NCI-H510A treated with DMSO at 0.1 percent for 48 hours (cell line): Measurements from ENCODE around the gene CMSS1.
A peak's percentile ranks its signal among the peaks of the same experiment; 100 is the strongest.
"Not testable (repeated sequence)": the region's sequence is repeated elsewhere in the genome, so short reads cannot be mapped to it uniquely, and the experiment has no call there.

Source experiments
- DNase-seq: peaks from one replicate; lab custom pipeline; 2025; lab: John Stamatoyannopoulos, UW

CMSS1 gene

DNA sequence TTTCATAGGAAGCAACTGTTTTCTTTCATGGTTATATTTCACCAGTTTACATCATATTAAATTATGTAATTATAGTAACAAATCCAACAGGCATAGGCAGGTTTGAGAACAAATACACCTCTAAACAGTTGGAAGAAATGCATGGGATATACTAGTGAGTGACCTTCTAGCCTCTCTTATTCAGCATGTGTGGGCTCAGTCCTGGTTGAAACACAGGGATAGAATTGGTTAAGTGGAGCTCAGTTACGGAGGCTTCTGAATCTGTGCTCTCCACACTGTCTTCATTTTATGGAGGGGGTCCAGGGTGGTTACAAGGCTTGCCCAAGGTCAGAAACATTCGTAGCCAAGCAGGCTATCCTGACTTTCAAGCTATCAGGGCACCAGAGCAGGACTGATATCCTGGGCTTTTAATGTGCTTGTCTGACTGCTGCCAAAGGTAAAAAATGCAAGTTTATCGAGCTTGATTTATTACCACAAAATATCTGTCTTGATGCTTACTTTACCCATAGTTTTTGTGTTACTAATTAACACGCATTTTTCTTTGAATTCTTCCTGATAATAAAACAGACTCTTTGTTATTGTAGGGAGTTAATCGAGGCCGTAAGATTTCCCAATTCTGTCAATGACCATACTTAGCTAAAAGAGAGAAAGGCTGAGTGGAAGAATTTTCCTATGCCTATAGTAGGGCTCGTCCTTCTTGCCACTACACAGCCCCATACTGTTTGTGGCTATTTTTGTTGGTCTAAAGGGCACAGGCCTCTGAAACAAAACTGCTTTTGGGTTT is 207.1 kb downstream of the CMSS1 start:
- DNase-seq: no peak

DNA sequence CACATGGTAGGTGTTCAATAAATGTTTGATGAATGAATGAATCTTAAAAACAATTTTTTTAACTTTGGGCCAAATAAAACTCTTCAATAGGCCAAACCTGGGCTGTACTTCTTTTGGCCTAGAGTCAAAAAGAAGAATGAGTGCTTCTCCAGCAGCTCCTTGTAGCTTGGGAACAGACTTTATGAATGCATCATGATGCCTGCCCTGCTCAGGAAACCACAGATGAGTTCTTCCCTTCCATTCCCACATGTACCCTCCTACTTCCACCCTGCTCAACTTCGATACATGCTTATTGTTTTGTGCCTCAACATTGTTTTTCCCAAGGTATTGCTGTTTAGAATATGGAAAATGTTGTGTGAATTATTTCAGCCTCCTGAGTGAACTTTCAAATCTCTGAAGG is 209.7 kb downstream of the CMSS1 start:
- no peak for DNase-seq

- no peak for DNase-seq
Observed at GRCh38 chr3:100029052-100029451, 211.4 kb downstream of the CMSS1 start.

- DNase-seq: no peak
Observed at GRCh38 chr3:100029689-100030088, 212.0 kb downstream of the CMSS1 start.

DNA sequence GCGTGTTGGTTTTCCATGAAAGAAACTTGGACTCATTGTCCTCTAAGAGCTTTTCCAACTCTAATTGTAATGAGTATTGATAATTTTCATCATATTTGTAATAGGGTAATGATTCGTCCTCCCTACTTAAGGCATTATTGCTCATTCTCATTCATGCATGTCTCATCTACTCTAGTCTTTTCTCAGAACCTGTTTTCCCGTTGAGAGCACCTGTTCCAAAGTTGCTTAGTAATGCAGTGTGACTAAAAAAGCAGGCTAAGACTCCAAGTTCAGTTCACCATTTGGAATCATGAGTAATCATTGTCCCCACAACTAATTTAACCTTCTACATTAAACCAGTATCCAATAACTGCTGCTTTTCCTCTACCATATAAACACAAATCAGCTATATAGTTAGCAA is 212.7 kb downstream of the CMSS1 start:
- DNase-seq: peak; percentile 15

DNA sequence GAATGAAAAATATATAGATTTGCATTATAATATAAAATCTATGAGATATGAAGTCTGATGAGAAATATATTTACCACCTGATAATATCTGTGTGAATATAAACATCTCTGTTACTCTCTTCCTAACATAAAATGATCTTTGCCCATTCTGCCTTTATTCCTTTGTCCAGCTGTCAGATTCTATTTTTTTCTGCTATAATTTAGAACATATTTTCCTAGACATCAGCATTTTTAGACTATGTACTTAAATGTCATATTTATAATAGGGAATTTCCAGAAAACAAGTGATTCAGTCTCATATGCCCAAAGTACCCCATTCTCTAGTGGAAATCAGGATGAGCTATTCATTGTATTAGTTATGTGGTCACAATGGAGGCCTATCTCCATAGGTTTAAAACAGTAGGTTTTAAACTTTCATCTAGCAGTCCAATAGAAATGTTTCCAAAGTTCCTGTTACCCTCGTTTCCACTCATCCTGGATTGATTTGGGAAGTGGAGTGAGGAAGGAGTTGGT is 213.3 kb downstream of the CMSS1 start:
- no peak for DNase-seq

- DNase-seq: no peak
Observed at GRCh38 chr3:100032243-100032642, 214.6 kb downstream of the CMSS1 start.

GRCh38 chr3:100033184-100033583 is 215.5 kb downstream of the CMSS1 start:
- DNase-seq: no peak

GRCh38 chr3:100033903-100034471 is 216.3 kb downstream of the CMSS1 start:
- DNase-seq: no peak

GRCh38 chr3:100039075-100039474 is 221.4 kb downstream of the CMSS1 start:
- DNase-seq: no peak

DNA sequence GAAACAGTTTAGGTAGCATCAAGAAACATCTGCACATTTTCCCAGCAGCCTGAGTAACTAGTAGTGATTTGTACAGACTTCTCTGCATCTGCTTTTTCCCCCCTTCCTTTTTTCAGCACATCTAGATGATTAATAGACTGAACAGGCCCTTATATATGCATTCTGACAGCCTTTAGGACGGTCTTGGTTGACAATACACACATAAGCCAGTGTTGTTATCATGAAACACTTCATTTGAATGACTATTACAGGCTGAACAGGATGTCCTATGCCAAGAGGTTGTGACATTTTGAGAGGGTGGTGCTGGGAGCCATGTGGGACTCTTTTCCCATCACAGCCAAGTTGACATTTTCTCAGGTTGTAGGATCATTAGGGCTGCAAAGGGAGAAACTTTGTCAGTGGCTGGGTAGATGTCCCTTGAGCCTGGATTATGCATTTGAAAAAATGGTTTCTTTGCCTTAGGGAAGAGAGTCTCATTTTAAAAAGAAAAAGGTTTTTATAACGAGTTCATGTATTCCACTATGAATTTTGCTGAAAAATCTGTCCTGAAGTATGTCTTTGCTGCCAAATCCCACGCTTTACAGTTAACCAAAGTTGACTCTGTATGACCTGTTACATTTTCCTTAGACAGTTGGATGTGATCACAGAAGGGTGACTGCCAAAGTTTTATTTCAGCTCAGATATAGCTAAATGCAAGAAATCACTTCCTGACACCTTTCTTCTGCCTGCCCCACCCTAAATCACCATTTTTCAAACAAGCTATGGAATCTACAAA is 223.0 kb downstream of the CMSS1 start:
- DNase-seq: no peak

- no peak for DNase-seq
Observed at GRCh38 chr3:100041328-100041749, 223.7 kb downstream of the CMSS1 start.

- DNase-seq: no peak
Observed at GRCh38 chr3:100042166-100042981, 224.7 kb downstream of the CMSS1 start.

GRCh38 chr3:100043271-100043670 is 225.6 kb downstream of the CMSS1 start:
- no peak for DNase-seq

DNA sequence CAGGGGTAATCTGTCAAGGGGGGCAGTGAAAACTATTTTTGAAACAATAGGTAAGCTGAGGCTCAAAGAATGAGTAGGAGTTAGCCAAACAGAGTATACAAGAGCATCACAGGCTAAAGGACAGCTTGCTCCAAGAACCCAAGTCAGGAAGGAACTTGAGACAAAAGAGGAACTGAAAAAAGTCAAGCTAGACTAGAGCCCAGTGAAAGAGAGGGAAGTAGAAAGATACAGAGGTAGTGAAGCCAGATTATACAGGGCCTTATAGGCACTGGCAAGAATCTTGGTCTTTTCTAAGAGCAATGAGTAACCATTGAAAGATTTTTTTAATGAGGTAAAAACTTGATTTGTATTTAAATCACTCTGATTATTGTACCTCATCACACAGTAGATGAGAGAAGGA is 226.7 kb downstream of the CMSS1 start:
- no peak for DNase-seq

DNA sequence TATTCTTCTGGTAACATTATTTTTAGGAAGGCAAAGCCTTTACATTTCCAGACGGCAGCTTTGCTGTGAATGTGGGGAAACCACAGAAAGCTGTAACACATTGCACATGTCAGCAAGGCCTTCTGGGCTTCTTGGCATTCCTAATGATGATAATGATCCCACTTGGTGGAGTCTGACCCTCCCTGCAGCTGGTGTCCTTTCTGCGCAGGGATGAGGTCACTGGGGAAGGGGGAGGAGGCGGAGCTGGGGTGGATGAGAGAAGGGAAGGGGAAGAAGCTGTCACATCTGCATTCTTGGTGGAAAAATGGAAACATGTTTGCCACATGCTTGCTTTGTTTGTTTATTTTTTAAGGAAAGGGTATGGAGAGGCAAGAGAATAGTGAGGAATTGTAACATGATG is 228.0 kb downstream of the CMSS1 start:
- no peak for DNase-seq

DNA sequence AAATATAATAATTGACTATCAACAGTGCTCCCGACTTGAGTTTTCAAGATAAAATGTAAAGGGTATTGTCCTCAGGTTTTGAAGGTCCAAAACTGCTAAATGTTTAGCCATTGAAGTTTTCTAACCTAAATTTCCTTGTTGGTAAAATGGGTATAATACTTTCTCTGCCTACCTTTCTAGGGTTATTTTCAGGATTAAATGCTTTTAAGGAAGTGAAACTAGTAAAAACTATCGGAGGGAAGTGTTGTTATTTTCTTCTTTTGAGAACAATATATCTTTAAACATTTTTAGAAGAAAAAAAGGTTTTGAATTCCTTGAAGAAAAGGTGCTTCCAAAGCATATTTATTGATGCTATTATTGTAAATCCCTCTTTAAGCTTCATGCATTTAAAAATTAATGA is 229.3 kb downstream of the CMSS1 start:
- no peak for DNase-seq

- no peak for DNase-seq
Observed at GRCh38 chr3:100047455-100048141, 229.9 kb downstream of the CMSS1 start.

DNA sequence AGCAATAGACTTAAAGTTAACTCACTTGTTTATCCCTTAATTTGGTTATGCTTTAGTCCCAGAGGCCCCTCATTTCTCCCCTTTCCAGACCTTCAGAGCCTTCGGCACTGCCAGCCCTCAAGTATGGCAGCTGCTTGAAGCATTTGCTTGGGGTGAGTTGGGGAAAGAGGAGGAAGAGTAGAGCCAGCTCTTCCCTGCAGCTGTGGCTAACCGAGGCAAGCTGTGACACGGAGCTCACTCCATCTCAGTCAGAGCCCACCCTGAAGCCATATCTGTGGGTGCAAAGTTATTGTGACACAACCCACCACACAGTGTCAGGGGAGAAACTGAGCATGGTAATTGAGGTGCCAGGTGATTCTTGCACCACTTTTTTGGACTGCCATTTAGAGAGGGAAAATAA is 230.6 kb downstream of the CMSS1 start:
- DNase-seq: no peak

- DNase-seq: not testable (repeated sequence)
Observed at GRCh38 chr3:100051513-100051912, 233.9 kb downstream of the CMSS1 start.

DNA sequence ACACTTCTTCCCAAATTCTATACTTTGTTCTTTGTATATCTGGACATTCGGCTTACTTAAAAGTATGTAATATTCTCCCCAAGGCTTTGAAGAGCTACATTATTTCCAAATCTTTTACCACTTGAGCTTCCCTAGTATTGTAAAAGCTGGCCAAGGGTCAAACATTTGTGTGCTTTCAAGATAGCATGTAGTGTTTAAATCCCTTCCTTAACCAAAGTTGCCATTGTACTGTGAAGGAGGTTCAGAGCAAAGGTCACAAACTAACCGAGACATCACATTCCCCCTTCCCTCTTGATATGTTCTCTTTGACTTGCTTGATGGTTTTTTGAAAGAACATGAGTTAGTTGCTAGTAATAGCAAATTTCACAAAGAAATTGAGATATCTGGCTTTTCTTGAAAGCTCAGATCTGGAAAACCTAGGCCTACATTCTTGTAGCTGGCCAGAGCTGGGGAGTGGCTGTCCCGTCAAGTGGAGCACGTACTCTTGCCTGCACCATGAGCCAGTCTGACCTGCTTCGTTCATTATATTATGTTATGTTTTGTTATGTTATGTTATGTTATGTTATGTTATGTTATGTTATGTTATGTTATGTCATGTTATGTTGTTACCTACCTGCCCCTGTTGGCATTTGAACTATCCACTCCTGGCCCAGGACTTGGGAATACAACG is 236.4 kb downstream of the CMSS1 start:
- DNase-seq: no peak
